Caco-2 (cell line): ENCODE results near the gene TRIM9. TPM values are rescaled to one million over a fixed set of nuclear protein-coding genes. Genes with fewer than 3 reads are reported as not detected.

Source experiments
- BruUV-seq: library from RNA; stranded (reverse); fragments of 400-500 nt; replicated peaks from 2 replicates; lab custom pipeline; 2021; lab: Mats Ljungman, UMichigan
- CTCF ChIA-PET: fragments of 300-600 bp; sonication (Branson Sonifier 250); formaldehyde crosslinking; loops from one replicate; lab custom pipeline; 2022; ENCODE audit warnings: antibody characterized with exemption; lab: Charles Lee
- POLR2A ChIA-PET: fragments of 300-600 bp; sonication (Branson Sonifier 250); formaldehyde crosslinking; loops from one replicate; lab custom pipeline; 2022; ENCODE audit warnings: antibody characterized with exemption; lab: Charles Lee
- DNase-seq, 2 experiments: peaks; one replicate each; pipeline versions ENCODE4 v3.0.0 to v3.0.0-alpha.2; 2020 to 2022
- H3K27me3 ChIP-seq: replicated peaks from 2 replicates; pipeline ENCODE4 v1.6.0; 2011; ENCODE audit warnings: low read length; ENCODE audit not compliant: control insufficient read depth, insufficient read depth
- H3K36me3 ChIP-seq: 2 replicates; pipeline ENCODE4 v1.5.1; 2011; ENCODE audit warnings: low read length; ENCODE audit not compliant: control insufficient read depth, insufficient read depth
- H3K4me1 ChIP-seq: fragments of 250-450 bp; sonication (Bioruptor Pico); 2 replicates; pipeline ENCODE4 v1.5.1; 2020; ENCODE audit warnings: mild to moderate bottlenecking
- H3K4me3 ChIP-seq: 2 replicates; pipeline ENCODE4 v1.5.1; 2011; ENCODE audit warnings: low read depth, mild to moderate bottlenecking, control low read depth, low read length
- H3K9me3 ChIP-seq: fragments of 250-450 bp; sonication (Bioruptor Pico); 2 replicates; pipeline ENCODE4 v1.5.1; 2020; ENCODE audit warnings: mild to moderate bottlenecking, moderate library complexity
- H3K27ac Mint-ChIP-seq: one replicate; pipeline ENCODE4 v1.8.0; 2022; ENCODE audit warnings: mixed read lengths; ENCODE audit not compliant: unreplicated experiment
- H3K27me3 Mint-ChIP-seq: one replicate; pipeline ENCODE4 v1.8.0; 2022; ENCODE audit warnings: mixed read lengths; ENCODE audit not compliant: insufficient read depth, unreplicated experiment
- H3K36me3 Mint-ChIP-seq: one replicate; pipeline ENCODE4 v1.8.0; 2022; ENCODE audit warnings: mild to moderate bottlenecking, mixed read lengths; ENCODE audit not compliant: insufficient read depth, unreplicated experiment
- H3K4me1 Mint-ChIP-seq: one replicate; pipeline ENCODE4 v1.8.0; 2022; ENCODE audit warnings: low read depth, mixed read lengths; ENCODE audit not compliant: unreplicated experiment
- H3K4me3 Mint-ChIP-seq: one replicate; pipeline ENCODE4 v1.8.0; 2022; ENCODE audit warnings: mild to moderate bottlenecking, moderate library complexity, mixed read lengths; ENCODE audit not compliant: unreplicated experiment
- H3K9me3 Mint-ChIP-seq: one replicate; pipeline ENCODE4 v1.8.0; 2022; ENCODE audit warnings: mixed read lengths; ENCODE audit not compliant: unreplicated experiment
- intact Hi-C: fragments of 100-400 bp; cut with micrococcal nuclease; formaldehyde crosslinking; loops from one replicate; pipeline ENCODE4 v1.10.0; 2022; ENCODE audit not compliant: unreplicated experiment
- total RNA-seq: library from RNA; stranded (reverse); gene quantifications from 2 replicates; pipeline ENCODE4 v1.2.3, GENCODE V29; 2022
- TF ChIP-seq, protein P1 (sequence below), 2 experiments: fragments of 200-600 bp in 1 of 2; IDR thresholded peaks; 1 replicate in 1 of 2; 2 replicates in 1 of 2; pipeline versions ENCODE4 v1.5.1 to v1.8.0; 2011 to 2022; ENCODE audit warnings: antibody characterized with exemption in 1 of 2, control low read depth in 1 of 2, inconsistent platforms in 1 of 2, low read depth in 1 of 2, low read length in 1 of 2, mild to moderate bottlenecking in 1 of 2, moderate library complexity in 1 of 2; ENCODE audit not compliant: insufficient read depth in 1 of 2, severe bottlenecking in 1 of 2, unreplicated experiment in 1 of 2

TRIM9 gene
- total RNA-seq, 1 experiment from 2014 or later, result 2.7 TPM

DNA sequence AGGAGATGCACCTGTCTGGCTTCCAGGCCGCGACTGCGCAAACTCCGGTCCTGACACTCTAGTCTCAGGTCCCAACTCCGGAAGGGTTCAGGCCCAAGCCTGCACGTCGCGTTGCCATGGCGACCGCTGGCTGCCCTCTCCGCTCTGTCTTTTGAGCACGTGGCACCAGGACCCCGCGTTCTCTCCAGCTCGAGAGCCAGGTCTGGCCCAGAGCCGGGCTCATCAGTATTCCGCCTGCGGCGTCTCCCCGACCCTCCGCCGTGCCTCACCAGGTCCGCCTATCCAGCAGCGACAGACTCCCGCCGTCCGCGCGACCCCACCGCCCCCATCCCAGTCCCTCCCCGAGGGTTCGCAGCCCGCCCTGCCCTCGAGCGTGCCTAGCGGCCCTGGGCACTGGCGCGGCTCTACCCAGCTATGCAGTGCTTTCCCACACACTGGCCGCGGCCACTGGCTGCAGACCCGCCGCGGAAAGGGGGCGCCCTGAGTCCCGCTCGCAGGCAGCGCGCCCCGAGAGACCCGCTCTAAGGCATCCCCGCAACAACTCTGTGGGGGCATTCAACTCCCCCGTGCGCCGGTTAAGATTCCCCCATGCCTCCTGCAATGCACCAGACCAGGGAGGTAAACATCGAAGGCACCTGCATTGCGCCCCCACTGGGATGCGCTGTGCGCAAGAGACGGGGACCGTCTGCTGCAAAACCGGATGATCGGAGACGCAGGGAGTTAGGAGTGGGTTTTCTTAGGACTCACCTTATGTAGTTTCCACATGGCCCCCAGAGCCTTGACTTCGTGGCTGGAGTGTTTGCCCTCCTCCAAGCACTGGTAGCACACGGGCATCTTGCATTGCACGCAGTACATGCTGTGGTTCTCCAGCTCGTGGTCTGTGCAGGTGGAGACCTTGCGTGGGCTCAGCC is 1.3 kb downstream of the TRIM9 start:
- H3K9me3 Mint-ChIP-seq, result no peaks in the 10 kb centered on the region

DNA sequence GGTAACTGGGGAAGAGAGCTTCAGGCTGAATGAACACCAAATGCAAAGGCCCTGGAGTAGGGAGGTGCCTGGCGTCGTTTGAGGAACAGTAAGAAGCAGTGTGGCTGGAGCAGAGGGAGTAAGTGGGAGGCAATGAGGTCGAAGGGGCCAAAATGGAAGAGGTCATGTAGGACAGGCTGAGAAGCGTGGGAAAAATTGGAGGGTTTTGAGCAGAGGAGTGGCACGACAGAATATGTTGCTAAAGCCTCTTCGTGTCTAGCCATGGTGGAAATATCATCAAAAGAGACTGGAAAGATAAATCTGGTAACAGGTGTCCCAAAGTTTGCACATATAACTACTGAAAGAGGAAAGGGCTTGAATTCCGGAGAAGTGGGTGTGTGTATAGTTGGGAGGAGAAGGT is 1.9 kb downstream of the TRIM9 start:
- no peaks in the 10 kb centered on the region for H3K9me3 Mint-ChIP-seq
- Histone ChIP-seq H3K9me3 (no peaks in the 10 kb centered on the region), H3K4me3 (no peak overlapping the region), H3K4me1 (no peaks in the 10 kb centered on the region), H3K27me3 (no peaks in the 10 kb centered on the region), H3K36me3 (no peaks in the 10 kb centered on the region)
- peaks cover 6% of the 10 kb centered on the region for H3K36me3 Mint-ChIP-seq
- CTCF ChIA-PET, result no interaction called here
- POLR2A ChIA-PET, result no interaction called here
- H3K27ac Mint-ChIP-seq, result no peak overlapping the region
- H3K4me3 Mint-ChIP-seq, result peak overlapping the region; percentile 27
- no TSS peak for BruUV-seq
- no peak for DNase-seq
- intact Hi-C loops, result no loop called here
- no peaks in the 10 kb centered on the region for H3K4me1 Mint-ChIP-seq
- no peaks in the 10 kb centered on the region for H3K27me3 Mint-ChIP-seq
- TF ChIP-seq, protein P1, sequence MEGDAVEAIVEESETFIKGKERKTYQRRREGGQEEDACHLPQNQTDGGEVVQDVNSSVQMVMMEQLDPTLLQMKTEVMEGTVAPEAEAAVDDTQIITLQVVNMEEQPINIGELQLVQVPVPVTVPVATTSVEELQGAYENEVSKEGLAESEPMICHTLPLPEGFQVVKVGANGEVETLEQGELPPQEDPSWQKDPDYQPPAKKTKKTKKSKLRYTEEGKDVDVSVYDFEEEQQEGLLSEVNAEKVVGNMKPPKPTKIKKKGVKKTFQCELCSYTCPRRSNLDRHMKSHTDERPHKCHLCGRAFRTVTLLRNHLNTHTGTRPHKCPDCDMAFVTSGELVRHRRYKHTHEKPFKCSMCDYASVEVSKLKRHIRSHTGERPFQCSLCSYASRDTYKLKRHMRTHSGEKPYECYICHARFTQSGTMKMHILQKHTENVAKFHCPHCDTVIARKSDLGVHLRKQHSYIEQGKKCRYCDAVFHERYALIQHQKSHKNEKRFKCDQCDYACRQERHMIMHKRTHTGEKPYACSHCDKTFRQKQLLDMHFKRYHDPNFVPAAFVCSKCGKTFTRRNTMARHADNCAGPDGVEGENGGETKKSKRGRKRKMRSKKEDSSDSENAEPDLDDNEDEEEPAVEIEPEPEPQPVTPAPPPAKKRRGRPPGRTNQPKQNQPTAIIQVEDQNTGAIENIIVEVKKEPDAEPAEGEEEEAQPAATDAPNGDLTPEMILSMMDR (IDR thresholded peaks at IDR 0.05; ENCODE audit: insufficient read depth in 1 of 2, low read depth in 1 of 2, low read length in 1 of 2, severe bottlenecking in 1 of 2, unreplicated experiment in 1 of 2), result no peak

More for the DNA sequence above, 1.3 kb downstream of the TRIM9 start:
- no peaks in the 10 kb centered on the region for H3K36me3 ChIP-seq
- POLR2A ChIA-PET, result no interaction called here
- no peaks in the 10 kb centered on the region for H3K4me1 ChIP-seq
- CTCF ChIA-PET, result no interaction called here
- Mint-ChIP-seq H3K36me3 (peaks cover 6% of the 10 kb centered on the region), H3K27me3 (no peaks in the 10 kb centered on the region), H3K4me3 (peak overlapping the region; percentile 27), H3K4me1 (no peaks in the 10 kb centered on the region), H3K27ac (no peak overlapping the region)
- BruUV-seq, result no TSS peak
- intact Hi-C loops, result no loop called here
- DNase-seq, result peak in 1 of 2 experiments; percentile 32
- no peaks in the 10 kb centered on the region for H3K9me3 ChIP-seq
- H3K4me3 ChIP-seq, result no peak overlapping the region
- TF ChIP-seq, protein P1 (IDR thresholded peaks at IDR 0.05; ENCODE audit: insufficient read depth in 1 of 2, low read depth in 1 of 2, low read length in 1 of 2, severe bottlenecking in 1 of 2, unreplicated experiment in 1 of 2), result no peak
- H3K27me3 ChIP-seq, result no peaks in the 10 kb centered on the region

DNA sequence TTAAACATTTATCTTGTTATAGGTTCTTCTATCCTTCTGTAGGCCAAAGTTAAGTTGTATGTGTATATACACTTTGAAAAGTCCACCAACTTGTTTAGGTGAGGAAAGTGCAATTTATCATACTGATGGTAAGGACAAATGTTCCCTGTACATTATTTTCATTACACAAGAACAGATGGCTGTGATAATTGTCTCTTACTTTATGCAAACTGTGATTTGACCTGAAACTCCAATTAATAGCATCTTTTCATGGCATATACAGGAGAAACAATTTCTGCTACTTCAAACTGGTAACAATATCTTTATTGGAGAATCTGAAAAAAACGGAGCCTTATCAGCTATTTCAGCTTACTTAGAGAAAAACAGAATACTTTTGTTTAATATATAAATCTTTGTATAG is 5.6 kb downstream of the TRIM9 start:
- CTCF ChIA-PET, result no interaction called here
- no peaks in the 10 kb centered on the region for H3K27me3 Mint-ChIP-seq
- intact Hi-C loops, result no loop called here

More for the DNA sequence above, 5.6 kb downstream of the TRIM9 start:
- Histone ChIP-seq H3K9me3 (no peaks in the 10 kb centered on the region), H3K27me3 (no peaks in the 10 kb centered on the region), H3K36me3 (no peaks in the 10 kb centered on the region), H3K4me3 (no peak overlapping the region), H3K4me1 (no peaks in the 10 kb centered on the region)
- H3K36me3 Mint-ChIP-seq, result no peaks in the 10 kb centered on the region
- DNase-seq, result no peak
- no TSS peak for BruUV-seq
- no peaks in the 10 kb centered on the region for H3K9me3 Mint-ChIP-seq
- POLR2A ChIA-PET, result no interaction called here
- no peak overlapping the region for H3K4me3 Mint-ChIP-seq
- H3K4me1 Mint-ChIP-seq, result peaks cover 11% of the 10 kb centered on the region
- TF ChIP-seq, protein P1 (IDR thresholded peaks at IDR 0.05; ENCODE audit: insufficient read depth in 1 of 2, low read depth in 1 of 2, low read length in 1 of 2, severe bottlenecking in 1 of 2, unreplicated experiment in 1 of 2), result no peak
- H3K27ac Mint-ChIP-seq, result no peak overlapping the region
